MG63 (cell line): Measurements from ENCODE around the gene RGSL1. TPM values are rescaled to one million over a fixed set of nuclear protein-coding genes. Genes with fewer than 3 reads are reported as not detected.

Source experiments
- DNase-seq: peaks from one replicate; pipeline ENCODE4 v3.0.0-alpha.2; 2020
- H3K27me3 ChIP-seq: fragments of 250-450 bp; sonication (Bioruptor Pico); 2 replicates; pipeline ENCODE4 v1.5.1; 2020; ENCODE audit warnings: mild to moderate bottlenecking, moderate library complexity
- H3K36me3 ChIP-seq: fragments of 250-450 bp; sonication (Bioruptor Pico); 2 replicates; pipeline ENCODE4 v1.5.1; 2020; ENCODE audit warnings: mild to moderate bottlenecking, moderate library complexity
- H3K4me3 ChIP-seq: fragments of 250-450 bp; sonication (Bioruptor Pico); 2 replicates; pipeline ENCODE4 v1.5.1; 2020; ENCODE audit warnings: mild to moderate bottlenecking, moderate library complexity
- H3K9me3 ChIP-seq: fragments of 250-450 bp; sonication (Bioruptor Pico); 2 replicates; pipeline ENCODE4 v1.5.1; 2020; ENCODE audit warnings: mild to moderate bottlenecking, moderate library complexity
- total RNA-seq: library from RNA; depleted of rRNA; stranded (reverse); fragments of >200 nt; shearing (Covaris generic); gene quantifications from 2 replicates; pipeline ENCODE4 v1.2.3, GENCODE V29; 2014; ENCODE audit warnings: low replicate concordance; rRNA removed

Gene RGSL1
- not detected in 2 replicates for total RNA-seq

DNA sequence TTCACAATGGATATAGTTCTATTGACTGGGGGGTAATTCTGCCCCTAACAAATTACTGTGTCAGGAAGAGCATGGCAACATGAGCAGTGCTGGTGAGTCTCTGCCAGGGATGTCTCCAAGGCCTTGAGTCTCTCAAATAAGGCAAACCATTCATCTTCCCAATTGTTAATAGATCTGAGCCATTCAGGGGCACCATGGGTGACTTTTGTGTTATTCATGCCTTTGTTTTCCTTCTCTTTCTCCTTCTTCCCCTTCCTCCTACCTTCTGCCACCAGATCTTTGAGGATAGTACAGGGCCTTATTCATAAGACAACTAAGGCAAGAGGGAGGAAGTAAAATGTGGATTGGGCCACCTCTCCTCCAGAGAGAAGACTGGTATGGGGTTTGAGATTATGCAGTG, at the start of gene RGSL1:
Gene RGSL1 (plus strand): TSS at position 60 of the 400 bp plus-strand sequence. CDS start 20 bp downstream, at position 80.
- DNase-seq, result no peak
- Histone ChIP-seq H3K9me3 (no peaks in the 10 kb centered on the region), H3K27me3 (peaks cover 9% of the 10 kb centered on the region; the same call in 1 of the 2 replicates), H3K36me3 (no peaks in the 10 kb centered on the region), H3K4me3 (no peak within 1 kb of the TSS)

GRCh38 chr1:182400567-182400966, 49.4 kb upstream of the RGSL1 start, which contains the start of gene TEDDM1:
Gene TEDDM1 (minus strand): TSS chr1:182400667. CDS start chr1:182400485, 182 bp downstream.
- peaks cover 3% of the 10 kb centered on the region; the same call in 1 of the 2 replicates for H3K27me3 ChIP-seq

GRCh38 chr1:182404781-182405180, 45.2 kb upstream of the RGSL1 start:
- DNase-seq, result no peak

More at GRCh38 chr1:182400567-182400966, 49.4 kb upstream of the RGSL1 start, which contains the start of gene TEDDM1:
- peaks cover 5% of the 10 kb centered on the region for H3K9me3 ChIP-seq
- no peaks in the 10 kb centered on the region for H3K36me3 ChIP-seq
- no peak for DNase-seq
- no peak within 1 kb of the TSS for H3K4me3 ChIP-seq

GRCh38 chr1:182405578-182405977, 44.4 kb upstream of the RGSL1 start:
- peaks cover 3% of the 10 kb centered on the region; the same call in 1 of the 2 replicates for H3K27me3 ChIP-seq
- DNase-seq, result no peak
- no peak overlapping the region for H3K4me3 ChIP-seq
- H3K9me3 ChIP-seq, result peaks cover 10% of the 10 kb centered on the region
- no peaks in the 10 kb centered on the region for H3K36me3 ChIP-seq

More at GRCh38 chr1:182404781-182405180, 45.2 kb upstream of the RGSL1 start:
- Histone ChIP-seq H3K9me3 (peaks cover 10% of the 10 kb centered on the region), H3K27me3 (peaks cover 3% of the 10 kb centered on the region; the same call in 1 of the 2 replicates), H3K36me3 (no peaks in the 10 kb centered on the region), H3K4me3 (no peak overlapping the region)

DNA sequence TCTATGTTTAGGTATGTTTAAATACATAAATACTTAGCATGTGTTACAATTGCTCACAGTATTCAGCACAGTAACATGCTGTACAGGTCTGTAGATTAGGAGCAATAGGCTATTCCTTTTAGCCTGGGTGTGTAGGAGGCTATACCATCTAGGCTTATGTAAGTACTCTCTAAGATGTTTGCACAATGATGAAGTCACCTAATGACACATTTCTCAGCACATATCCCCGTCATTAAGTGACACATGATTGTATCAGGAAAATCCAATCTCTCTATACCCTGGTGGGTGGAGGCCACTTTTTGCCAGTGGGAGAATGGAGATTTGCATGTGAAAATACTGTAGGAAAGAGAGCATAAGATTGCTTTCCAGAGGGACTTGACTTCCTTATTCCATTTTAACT, 43.9 kb upstream of the RGSL1 start:
- H3K27me3 ChIP-seq, result peaks cover 3% of the 10 kb centered on the region; the same call in 1 of the 2 replicates
- no peak overlapping the region for H3K4me3 ChIP-seq
- no peaks in the 10 kb centered on the region for H3K36me3 ChIP-seq
- peaks cover 10% of the 10 kb centered on the region for H3K9me3 ChIP-seq
- DNase-seq, result no peak

DNA sequence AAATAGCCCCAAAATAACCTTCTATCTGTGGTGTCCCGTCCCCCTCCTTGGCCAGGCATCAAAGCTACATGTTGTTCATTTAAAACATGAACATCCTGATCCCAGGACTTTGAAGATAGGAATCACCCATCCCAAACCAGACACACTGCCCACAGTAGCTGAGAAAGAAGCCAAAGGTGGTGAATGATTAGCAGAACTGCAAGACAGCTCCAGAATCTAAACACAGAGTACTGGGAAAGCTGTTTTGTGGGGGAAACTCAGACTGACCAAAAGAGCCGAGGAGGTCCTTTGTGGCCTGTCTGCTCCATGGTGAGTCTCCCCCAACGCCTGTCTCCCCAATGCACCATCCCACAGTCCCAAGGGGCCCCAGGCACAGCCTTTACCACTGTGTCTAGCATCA, 42.2 kb upstream of the RGSL1 start:
- Histone ChIP-seq H3K27me3 (peaks cover 3% of the 10 kb centered on the region; the same call in 1 of the 2 replicates), H3K9me3 (peaks cover 15% of the 10 kb centered on the region), H3K36me3 (no peaks in the 10 kb centered on the region), H3K4me3 (no peak overlapping the region)
- DNase-seq, result no peak

DNA sequence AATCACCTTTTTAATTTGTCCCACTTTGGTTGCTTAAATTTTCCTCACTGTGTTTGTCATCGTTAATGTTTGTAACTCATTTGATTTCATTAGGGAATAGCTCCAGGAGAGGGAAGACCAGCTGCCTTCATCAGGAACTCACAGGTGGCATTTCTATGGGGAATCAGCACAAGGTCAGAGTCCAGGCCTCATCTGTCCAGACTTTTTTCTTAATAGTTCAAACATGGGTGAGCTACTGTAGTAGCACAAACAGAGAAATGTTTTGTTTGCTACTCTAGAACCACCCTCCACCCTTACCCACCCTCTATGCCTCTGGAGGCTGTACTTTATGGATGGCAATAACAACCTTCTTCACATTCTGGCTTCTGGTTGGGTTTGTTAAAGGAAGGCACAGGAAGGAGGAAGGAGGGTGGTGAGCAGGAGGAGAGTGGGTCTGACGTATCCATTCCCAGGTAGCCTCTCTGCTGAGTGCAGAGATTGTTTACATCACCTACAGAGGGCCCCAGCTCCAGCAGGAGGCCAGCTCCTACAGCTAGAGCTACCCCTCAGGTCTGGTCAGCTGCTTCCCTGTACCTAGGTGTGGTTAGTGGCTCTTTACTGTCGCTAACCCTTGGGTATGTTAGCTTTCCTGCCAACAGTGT, 41.4 kb upstream of the RGSL1 start:
- no peak for DNase-seq
- no peaks in the 10 kb centered on the region for H3K36me3 ChIP-seq
- no peaks in the 10 kb centered on the region for H3K27me3 ChIP-seq
- peaks cover 15% of the 10 kb centered on the region for H3K9me3 ChIP-seq
- no peak overlapping the region for H3K4me3 ChIP-seq

- H3K9me3 ChIP-seq, result peaks cover 14% of the 10 kb centered on the region
- no peaks in the 10 kb centered on the region for H3K36me3 ChIP-seq
- no peak overlapping the region for H3K4me3 ChIP-seq
- DNase-seq, result no peak
- no peaks in the 10 kb centered on the region for H3K27me3 ChIP-seq
These were observed 39.8 kb upstream of the RGSL1 start for GRCh38 chr1:182410138-182410537.

GRCh38 chr1:182410620-182411273, 39.2 kb upstream of the RGSL1 start:
- H3K36me3 ChIP-seq, result no peaks in the 10 kb centered on the region
- no peak for DNase-seq
- H3K9me3 ChIP-seq, result peaks cover 8% of the 10 kb centered on the region
- H3K4me3 ChIP-seq, result no peak overlapping the region
- no peaks in the 10 kb centered on the region for H3K27me3 ChIP-seq

DNA sequence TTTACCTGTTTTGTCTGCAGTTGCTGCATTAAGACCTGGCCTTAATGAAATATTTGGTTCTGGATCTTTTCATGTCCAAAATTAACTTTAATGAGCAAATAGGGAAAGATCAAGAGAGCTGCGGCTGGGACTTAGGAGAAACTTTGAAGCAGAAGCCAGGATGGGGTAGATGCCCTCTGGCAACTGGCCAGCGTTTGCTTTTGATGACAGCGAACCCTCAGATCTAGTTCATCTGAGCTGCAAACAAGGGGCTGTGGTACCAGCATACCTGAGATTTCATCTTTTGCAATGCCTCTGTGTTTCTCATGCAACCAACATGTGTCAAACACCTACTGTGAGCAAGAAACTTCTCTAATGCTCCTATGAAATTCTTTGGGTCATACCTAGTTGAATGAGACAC, 36.5 kb upstream of the RGSL1 start:
- Histone ChIP-seq H3K4me3 (no peak overlapping the region), H3K27me3 (no peaks in the 10 kb centered on the region), H3K36me3 (no peaks in the 10 kb centered on the region), H3K9me3 (peaks cover 5% of the 10 kb centered on the region; the same call in 1 of the 2 replicates)
- DNase-seq, result no peak

- no peaks in the 10 kb centered on the region for H3K36me3 ChIP-seq
- no peak overlapping the region for H3K4me3 ChIP-seq
- DNase-seq, result no peak
- H3K9me3 ChIP-seq, result peaks cover 5% of the 10 kb centered on the region; the same call in 1 of the 2 replicates
- no peaks in the 10 kb centered on the region for H3K27me3 ChIP-seq
These were observed 36.0 kb upstream of the RGSL1 start for GRCh38 chr1:182413969-182414368.

- H3K9me3 ChIP-seq, result peaks cover 5% of the 10 kb centered on the region; the same call in 1 of the 2 replicates
- no peaks in the 10 kb centered on the region; the same call in 1 of the 2 replicates for H3K27me3 ChIP-seq
- H3K4me3 ChIP-seq, result no peak overlapping the region
- DNase-seq, result no peak
- H3K36me3 ChIP-seq, result no peaks in the 10 kb centered on the region
These were observed 34.2 kb upstream of the RGSL1 start for GRCh38 chr1:182415789-182416188.

- DNase-seq, result no peak
- Histone ChIP-seq H3K27me3 (peaks cover 6% of the 10 kb centered on the region), H3K36me3 (no peaks in the 10 kb centered on the region), H3K4me3 (no peak overlapping the region), H3K9me3 (no peaks in the 10 kb centered on the region)
These were observed 23.2 kb upstream of the RGSL1 start for GRCh38 chr1:182426442-182427430.

DNA sequence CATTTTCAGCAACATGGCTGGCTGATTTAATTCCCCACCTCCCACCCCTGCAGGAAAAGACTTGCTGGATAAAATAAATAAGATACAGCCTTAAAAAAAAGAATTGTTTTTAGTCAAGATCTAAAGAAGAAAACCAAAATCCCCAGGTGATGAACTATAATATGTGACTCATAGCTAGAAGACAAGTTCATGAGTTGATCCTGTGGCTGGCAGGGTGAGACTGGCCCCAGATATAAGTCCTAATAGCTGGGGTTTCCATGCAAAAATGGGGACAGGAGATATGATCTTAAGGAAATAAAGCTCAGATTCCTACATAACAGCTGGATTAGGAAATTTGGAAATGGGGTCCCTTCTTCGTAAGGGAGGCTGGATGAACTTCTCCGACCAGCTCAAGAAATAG, 21.9 kb upstream of the RGSL1 start:
- no peaks in the 10 kb centered on the region; the same call in 1 of the 2 replicates for H3K27me3 ChIP-seq
- no peaks in the 10 kb centered on the region for H3K9me3 ChIP-seq
- no peak overlapping the region for H3K4me3 ChIP-seq
- H3K36me3 ChIP-seq, result no peaks in the 10 kb centered on the region
- DNase-seq, result no peak

DNA sequence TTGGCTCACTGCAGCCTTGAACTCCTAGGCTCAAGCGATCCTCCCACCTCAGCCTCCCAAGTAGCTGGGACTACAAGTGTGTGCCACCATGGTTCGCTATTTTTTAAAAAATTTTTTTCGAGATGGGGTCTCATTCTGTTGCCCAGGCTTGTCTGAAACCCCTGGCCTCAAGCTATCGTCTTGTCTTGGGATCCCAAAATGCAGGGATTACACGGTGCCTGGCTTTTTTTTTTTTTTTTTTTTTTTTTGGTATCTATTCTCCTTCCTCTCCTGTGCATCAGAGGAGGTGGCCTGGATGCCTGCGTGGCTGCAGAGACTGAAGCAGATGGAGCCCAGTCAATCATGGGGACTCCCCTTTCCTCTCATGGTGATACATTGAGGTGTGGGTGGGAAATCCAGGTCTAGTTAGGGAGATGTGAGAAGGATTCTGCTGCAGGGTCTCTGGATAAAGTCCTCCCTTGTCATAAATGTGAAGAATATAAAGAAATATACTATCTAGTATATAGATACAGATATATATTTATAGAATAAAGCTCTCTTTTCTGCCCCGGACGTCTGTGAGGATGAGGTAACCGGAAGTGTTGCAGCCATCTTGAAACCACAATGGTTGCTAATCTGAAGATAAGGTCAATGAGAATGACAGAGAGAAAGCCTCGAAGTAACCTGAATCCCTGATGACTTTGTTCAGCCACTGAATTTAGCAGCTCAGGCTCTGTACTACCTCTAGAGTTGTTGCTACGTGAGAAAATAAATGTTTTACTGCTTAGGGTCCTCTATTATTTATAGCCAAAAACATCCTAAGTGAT, 19.5 kb upstream of the RGSL1 start:
- no peak for DNase-seq
- Histone ChIP-seq H3K36me3 (no peaks in the 10 kb centered on the region), H3K9me3 (no peaks in the 10 kb centered on the region), H3K27me3 (no peaks in the 10 kb centered on the region; the same call in 1 of the 2 replicates), H3K4me3 (no peak overlapping the region)

- no peak overlapping the region for H3K4me3 ChIP-seq
- H3K9me3 ChIP-seq, result no peaks in the 10 kb centered on the region
- no peaks in the 10 kb centered on the region; the same call in 1 of the 2 replicates for H3K27me3 ChIP-seq
- no peaks in the 10 kb centered on the region for H3K36me3 ChIP-seq
- DNase-seq, result no peak
These were observed 18.7 kb upstream of the RGSL1 start for GRCh38 chr1:182431278-182431677.
